GM19395 (cell line): Measurements from ENCODE around the gene TUT4.
A peak's percentile ranks its signal among the peaks of the same experiment; 100 is the strongest.

ENCODE experiments used
- ATAC-seq: cut with Tn5 transposase; IDR thresholded peaks from one replicate; pipeline ENCODE4 v1.9.1; 2021; ENCODE audit warnings: mild to moderate bottlenecking, moderate library complexity; ENCODE audit not compliant: unreplicated experiment

Gene TUT4

DNA sequence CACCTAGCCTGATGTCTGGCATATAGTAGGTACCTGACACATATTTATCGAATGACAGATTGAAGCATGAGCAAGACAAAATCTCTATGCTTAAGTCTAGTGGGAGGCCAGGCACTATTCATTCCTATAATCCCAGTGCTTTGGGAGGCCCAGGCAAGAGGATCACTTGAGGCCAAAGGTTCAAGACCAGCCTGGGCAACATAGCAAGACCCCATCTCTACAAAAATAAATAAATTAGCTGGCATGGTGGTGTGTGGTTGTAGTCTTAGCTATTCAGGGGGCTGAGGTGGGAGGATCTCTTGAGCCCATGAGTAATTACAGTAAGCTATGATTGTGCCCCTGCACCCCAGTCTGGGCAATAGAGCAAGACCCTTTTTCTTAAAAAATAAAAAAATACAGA is 23.2 kb upstream of the TUT4 start:
- no peak for ATAC-seq

DNA sequence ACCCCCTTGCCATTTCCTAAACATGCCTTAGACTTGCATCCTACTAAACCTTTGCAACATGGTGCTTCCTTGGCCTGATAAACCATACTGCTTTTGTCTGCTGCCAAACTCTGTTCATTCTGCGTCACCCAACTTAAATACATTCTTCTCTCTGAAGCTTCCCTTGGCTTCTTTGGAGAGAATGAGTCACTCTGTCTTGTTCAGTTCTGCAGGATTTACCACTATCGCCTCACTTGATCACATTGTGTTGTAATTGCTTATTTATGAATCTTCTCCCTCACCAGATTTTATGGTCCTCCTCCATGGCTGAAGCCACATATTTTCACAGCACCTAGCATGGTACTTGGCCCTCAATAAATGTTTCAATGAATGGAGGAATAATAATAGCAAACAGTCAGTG is 21.7 kb upstream of the TUT4 start:
- no peak for ATAC-seq

DNA sequence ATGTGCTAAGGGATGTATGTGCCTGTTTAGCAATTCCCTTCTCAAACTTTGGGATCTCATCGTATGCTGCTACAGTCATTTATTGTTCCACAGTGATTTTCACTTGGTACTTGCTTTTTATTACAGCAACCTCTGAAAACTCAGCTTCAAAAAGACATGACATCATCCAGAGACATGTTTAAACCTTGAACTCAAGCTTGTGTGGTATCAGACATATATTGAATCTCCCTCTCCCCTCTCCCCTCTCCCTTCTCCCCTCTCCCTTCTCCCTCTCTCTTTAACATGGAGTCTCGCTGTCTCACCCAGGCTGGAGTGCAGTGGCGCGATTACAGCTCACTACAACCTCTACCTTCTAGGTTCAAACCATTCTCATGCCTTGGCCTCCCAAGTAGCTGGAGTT is 19.5 kb upstream of the TUT4 start:
- no peak for ATAC-seq

DNA sequence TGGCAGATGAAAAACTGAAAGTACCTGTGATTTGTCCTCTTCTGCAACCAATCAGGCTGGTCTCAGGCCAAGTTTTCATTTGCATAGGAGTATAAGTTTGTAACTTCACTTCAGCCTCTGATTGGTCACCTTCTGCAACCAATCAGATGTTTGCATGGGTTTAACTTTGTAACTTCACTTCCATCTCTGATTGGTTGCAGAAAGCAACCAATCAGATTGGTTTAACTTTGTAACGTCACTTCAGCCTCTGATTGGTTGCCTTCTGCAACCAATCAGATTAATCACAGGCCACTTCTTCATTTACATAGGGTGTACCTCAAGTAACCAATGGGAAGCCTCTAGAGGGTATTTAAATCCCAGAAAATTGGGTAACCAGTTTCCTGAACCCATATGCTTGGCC is 18.9 kb upstream of the TUT4 start:
- ATAC-seq, result no peak

DNA sequence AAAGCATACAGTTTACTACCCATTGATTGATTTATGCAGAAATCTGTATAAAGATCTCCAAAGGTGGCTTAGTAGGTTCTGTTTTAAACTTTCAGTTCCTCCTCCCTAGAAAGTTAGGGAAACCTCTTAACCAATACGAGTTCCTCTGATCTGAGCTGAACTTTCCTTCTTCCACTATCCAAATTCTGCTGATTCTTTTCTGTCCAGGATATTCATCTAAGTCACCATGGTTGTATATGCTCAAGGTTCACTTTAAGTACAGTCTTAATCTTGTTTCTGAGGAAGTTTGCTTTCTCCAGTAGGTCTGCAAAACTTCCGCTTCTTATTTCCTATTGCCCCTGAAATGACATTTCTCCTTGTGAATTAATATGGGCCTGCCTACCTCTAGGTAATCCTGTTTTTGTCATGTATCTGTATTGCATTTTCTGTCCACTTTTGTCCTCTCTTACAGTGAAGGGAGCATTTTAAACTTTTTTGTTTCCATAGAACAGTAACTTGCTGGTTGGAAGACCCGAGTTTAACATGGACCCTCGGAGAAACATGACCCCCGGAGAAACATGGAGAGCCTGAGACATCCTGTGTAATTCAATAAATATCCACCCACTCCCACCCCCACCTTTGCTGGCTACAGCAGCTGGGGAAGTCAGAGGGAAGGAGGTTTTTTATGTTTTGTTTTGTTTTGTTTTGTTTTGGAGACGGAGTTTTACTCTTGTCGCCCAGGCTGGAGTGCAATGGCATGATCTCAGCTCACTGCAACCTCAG is 16.7 kb upstream of the TUT4 start:
- no peak for ATAC-seq

DNA sequence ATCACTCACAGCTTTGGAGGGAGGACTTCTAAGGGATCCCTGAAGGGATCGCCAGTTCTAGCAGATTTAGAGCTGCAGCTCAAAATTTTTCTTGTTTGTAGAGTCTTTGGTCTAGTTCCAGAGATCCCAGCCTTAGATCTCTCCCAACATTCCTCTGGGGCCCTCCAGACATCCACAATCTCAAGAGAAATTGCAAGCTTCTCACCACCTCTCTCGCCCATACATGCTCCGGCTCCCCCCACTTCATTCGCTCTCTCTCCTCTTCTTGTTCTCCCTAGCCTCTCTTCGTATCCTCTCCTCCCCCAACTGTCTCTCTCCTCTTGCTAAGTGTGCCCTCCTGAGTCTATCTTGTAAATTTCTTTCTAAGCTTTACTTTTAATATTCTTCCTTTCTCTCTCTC is 15.1 kb upstream of the TUT4 start:
- ATAC-seq, result no peak

DNA sequence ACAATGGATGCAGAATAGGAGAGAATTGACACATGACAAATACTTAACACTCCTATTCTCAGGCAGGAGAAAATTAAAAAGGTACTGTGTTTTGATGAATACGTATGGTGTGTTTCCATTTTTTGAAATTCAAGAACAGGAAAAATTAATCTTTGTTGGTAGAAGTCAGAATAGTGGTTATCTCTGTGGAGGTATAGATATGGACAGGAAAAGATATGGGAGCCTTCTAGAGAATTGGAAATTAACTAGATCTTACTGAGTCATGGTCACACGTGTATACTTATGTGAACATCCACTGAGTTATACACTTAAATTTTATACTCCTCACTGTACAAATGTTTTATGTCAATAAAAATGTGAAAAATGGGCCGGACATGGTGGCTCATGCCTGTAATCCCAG is 9.9 kb upstream of the TUT4 start:
- ATAC-seq, result no peak

DNA sequence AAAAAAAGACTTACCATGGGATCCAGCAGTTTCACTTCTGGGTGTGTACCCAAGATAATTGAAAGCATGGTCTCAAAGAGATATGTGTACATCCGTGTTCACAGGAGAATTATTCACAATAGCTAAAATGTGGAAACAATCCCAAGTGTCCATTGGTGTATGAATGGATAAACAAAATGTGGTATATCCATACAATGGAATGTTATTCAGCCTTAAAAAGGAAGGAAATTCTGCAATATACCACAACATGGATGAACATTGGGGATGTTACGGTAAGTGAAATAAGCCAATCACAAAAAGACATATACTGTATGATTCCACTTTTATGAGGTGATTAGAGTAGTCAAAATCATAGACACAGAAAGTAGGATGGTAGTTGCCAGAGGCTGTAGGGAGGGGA is 7.0 kb upstream of the TUT4 start:
- ATAC-seq, result no peak

DNA sequence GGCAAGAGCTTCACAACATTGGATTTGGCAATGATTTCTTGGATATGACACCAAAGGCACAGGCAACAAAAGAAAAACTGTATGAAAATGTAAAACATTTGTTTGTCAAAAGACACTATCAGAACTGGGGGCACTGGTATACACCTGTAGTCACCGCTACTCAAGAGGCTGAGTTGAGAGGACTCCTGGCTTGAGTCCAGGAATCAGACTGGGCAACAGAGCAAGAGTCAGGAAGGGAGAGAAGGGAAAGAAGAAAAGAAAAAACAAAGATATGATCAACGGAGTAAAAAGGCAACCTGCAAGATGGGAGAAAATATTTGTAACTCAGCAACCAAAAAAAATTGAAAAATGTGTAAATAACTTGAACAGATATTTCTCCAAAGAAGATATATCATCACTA is 6.0 kb upstream of the TUT4 start:
- no peak for ATAC-seq

DNA sequence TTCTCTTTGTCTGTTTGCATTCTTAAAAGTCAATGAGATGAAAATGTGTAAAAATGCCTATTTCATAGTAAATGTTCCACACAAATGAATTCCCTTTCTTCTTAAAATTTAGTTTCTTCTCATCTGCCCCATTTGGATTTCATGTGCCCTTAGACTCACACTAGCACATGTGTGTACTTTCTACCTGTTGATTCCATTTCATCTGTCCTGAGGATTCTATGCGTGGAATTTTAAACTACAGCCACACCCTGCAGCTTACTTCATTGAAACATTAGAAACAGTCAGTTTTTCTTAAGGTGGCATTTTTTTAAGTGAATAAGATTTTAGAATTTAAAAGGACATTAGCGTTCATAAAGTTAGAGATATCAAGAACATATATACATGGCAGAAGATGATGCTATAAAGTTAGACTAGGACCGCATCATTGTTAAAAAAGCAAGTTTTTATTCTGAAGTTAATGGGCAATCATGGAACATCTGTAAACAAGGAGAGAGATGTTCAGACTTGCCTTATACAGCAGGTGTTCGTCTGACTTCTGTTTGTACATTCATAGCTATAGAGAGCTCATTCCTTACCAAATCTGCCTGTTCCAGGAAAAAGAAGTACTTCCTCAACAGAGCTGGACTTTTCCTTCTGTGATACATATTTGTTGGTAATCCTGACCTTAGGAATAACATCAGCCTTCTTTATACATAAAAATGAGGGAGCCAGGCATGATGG is 3.9 kb upstream of the TUT4 start:
- ATAC-seq, result no peak

DNA sequence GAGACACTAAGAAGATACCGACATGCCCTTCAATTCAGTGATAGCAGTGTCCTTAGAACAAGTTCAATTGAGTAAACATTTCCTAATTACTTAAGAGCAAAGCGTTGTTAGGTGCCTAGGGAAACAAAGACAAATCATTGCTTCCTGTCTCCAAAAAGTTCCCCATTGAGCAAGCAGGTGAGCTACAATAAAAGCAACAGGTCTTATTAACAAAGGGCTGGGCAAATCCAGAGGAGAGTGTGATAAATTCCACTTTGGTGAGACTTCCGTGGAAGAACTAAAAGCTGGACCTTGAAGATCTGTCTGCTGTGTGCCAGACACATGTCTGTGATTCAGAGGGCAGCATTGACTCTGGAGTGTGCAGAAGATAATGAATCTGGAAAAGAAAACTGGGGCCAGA is 1.9 kb upstream of the TUT4 start:
- no peak for ATAC-seq

DNA sequence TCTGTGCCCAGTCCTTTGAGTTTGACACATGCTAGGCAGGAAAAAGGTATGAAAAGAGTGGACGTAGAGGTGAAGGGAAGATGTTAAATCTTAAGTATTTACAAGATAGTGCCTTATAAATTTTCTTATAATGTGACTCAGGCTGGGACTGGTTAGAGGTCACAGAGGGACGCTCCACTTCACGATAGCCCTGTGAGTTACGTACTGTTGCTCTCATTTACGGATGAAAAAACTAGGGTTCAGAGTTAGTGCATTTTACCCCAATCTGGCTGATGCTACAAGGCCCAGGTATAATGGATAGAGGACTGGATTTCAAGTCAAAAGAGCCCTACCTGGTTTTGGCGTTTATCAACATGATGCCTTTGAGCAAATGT is 1.4 kb upstream of the TUT4 start:
- no peak for ATAC-seq

DNA sequence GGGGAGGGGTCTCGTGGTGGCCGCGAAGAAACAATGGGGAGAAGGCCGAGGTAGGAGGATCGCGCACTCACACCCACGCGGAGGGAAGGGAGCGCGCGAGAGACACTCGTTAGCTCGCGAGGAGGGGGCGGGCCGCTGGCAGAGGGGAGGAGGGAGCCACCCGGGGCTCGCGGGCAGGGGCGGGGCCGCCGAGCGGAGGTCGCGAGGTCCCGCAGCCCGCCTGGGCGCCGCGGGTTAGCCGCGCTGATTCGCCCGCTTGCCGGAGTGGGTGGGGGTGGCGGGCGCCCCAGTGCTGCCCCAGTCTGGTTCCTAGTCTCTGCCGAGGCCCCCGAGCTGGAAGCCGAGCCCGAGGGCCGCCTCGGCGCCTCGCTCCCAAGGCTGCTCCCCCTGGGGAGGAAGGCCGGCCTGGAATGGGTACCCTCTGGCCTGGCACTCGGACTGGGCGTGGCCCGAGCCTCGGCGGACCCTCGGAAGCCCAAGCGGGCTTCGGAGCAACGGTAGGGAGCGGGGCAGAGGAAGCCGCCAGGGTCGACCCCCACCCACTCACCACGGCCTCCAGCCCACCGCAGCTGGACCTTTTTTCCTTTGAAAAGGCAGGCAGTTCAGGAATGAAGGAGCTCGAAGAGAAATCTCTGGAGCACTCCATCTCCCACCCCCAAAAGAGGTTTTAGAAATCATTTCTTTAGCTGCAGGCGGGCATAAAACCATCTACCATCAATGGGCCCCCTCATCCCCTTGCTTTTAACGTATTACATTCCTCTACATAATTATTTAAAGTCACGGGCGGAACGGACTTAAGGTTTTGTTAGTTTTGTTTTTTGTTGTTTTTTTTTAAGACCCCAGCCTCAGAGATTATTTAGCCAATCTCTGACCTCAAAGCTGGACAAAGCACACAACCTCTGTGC is 722 bp upstream of the TUT4 start:
- ATAC-seq, result peak; percentile 47

DNA sequence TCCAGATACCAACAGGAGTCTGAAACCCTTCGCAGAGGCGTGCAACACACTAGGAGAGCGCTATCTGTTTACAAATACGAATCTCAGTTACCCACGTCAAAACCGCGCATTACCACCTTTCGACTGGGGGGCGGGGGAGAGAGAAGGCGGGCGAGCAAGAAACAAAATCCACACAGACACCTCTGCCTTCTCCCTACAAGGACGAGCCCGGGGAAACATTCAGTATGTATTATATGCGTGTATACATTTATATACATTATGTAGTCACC is 722 bp downstream of the TUT4 start:
- peak; percentile 44 for ATAC-seq

DNA sequence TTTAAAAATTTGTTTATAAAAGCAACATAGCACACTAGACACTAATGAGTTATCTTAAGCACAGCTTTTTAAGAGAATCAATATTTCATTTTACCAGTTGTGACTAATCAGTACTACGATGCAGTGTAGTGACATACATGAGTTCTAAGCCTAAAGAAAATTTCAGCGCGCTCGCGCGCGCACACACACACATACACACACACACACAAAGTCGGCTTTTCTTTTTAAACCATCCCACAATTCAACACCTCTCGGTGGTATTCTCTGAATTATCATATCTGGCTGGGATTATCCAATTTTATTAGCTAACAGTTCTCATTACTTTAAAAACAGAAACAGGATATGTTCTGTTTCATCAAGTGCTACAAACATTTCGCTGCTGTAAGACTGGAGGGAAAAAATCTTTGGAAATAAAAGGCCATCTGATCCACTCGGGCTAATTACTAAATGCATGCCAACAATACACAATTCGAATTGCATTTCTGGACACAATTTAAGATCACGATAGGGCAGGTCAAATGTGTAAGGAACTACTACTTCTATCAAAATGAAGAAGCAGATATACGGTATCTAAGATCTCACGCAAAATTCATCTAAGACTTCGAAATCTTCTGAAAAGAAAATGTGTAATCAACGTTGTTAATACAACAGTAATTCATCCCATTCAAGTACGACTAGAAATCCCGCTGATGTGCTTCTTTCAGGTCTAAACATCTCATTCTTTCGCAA is 1.2 kb downstream of the TUT4 start:
- ATAC-seq, result no peak

DNA sequence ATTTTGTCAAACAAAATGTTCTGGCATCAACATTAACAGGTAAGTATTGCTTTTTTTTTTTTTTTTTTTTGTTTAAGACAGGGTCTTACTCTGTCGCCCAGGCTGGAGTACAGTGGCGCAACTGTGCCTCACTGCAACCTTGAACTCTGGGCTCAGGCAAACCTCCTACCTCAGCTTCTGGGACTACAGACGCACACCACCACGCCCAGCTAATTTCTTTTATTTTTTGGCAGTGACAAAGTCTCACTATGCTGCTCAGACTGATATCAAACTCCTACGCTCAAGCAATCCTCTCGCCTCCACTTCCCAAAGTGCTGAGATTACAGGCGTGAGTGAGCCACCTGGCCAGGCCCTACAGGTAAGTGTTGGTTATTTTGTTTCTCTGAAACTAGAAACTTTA is 2.4 kb downstream of the TUT4 start:
- no peak for ATAC-seq

DNA sequence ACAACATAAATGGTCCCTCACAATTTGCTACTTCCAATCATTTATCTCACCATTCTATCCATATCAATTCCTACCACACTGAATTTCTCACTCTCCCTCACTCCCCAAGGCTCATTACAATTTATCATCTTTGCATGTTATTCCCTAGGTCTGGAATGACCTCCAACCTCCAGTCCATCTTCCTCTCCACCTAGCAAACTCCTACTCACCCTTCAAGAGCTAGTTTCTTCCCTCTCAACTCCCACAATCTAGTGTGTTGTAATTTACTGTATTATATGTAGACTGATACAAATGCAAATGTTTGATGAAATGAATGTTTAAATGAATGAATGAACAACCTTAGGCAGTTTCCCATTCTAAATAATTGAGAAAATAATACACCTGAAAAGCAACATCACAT is 3.6 kb downstream of the TUT4 start:
- ATAC-seq, result no peak

DNA sequence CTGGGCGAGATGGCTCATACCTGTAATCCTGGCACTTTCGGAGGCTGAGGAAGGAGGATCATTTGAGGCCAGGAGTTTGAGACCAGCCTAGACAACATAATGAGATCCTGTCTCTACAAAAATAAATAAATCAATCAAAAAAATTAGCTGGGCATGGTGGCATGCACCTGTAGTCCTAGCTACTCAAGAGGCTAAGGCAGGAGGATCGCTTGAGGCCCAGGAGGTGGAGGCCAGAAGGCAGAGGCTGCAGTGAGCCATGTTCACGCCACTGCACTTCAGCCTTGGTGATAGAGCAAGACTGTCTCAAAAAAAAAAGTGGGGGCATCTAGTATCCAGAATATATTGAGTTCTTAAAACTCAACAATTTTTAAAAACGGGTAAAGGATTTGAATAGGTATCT is 6.0 kb downstream of the TUT4 start:
- no peak for ATAC-seq

DNA sequence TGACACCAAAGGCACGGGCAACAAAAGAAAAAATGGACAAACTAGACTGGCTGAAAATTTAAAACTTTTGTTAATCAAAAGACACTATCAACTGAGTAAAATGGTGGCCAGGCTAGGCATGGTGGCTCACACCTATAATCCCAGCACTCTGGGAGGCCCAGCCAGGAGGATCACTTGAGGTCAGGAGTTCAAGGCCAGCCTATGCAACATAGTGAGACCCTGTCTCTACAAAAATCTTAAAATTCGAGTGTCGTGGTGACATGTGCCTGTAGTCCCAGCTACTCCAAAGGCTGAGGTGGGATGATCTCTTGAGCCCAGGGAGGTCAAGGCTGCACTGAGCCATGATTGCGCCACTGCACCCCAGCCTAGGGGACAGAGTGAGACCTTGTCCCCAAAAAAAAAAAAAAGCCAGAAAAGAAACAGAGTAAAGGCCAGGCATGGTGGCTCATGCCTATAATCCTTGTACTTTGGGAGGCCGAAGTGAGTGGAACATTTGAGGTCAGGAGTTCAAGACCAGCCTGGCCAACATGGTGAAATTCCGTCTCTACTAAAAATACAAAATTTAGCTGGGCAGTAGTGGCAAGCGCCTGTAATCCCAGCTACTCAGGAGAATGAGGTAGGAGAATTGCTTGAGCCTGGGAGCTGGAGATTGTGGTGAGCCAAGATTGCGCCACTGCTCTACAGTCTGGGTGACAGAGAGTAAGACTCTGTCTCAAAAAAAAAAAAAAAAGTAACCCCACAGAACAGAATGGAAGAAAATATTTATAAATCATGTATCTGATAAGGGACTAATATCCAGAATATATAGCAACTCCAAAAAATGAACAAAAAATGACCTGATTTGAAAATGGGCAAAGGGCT is 8.0 kb downstream of the TUT4 start:
- ATAC-seq, result no peak

DNA sequence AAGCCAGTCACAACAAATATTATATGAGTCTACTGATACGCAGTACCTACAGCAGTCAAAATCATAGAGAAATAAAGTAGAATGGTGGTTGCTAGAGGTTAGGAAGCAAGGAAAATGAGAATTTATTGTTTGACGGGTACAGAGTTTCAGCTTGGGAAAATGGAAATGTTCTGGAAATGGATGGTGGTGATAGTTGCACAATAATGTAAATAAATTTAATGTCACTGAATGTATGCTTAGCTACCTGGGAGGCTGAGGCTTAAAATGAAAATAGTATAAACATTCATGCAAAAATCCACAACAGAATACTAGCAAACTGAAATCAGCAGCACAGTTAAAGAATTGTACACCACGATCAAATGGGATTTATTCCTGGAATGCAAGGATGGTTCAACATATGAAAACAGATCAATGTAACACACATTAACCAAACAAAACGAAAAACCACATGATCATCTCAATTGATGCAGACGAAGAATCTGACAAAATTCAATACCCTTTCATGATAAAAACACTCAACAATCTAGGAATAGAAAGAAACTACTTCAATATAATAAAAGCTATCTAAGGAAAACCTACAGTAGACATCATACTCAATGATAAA is 10.7 kb downstream of the TUT4 start:
- ATAC-seq, result no peak
